Left kidney (tissue), 1 donor: ENCODE data around the gene GPX7. TPM values are rescaled to one million over a fixed set of nuclear protein-coding genes. Genes with fewer than 3 reads are reported as not detected.

Experiments
- polyA plus RNA-seq: library from polyadenylated mRNA; unstranded; fragments of 120-200 nt; gene quantifications from one replicate; pipeline ENCODE4 v1.2.1, GENCODE V29; 2013; ENCODE audit not compliant: insufficient read length

Gene GPX7
- polyA plus RNA-seq, 1 donor: 69.1 TPM

Other genes starting within 250 kb of the GPX7 start
- gene CC2D1B, start 236.2 kb upstream of the GPX7 start, polyA plus RNA-seq: 37.8 TPM
- 10.4 TPM for gene ORC1, start 197.9 kb upstream of the GPX7 start, polyA plus RNA-seq
- 84.6 TPM for gene PRPF38A, start 197.8 kb upstream of the GPX7 start, polyA plus RNA-seq
- 136 TPM for gene TUT4, start 49.3 kb upstream of the GPX7 start, polyA plus RNA-seq
- gene SHISAL2A, start 30.8 kb downstream of the GPX7 start, polyA plus RNA-seq: 2.2 TPM
- gene COA7, start 96.0 kb downstream of the GPX7 start, polyA plus RNA-seq: 18.0 TPM
- 30.9 TPM for gene ZYG11B, start 124.1 kb downstream of the GPX7 start, polyA plus RNA-seq
- 0.32 TPM for gene ZYG11A, start 240.4 kb downstream of the GPX7 start, polyA plus RNA-seq